ENCODE results near the gene BRME1. TPM values are rescaled to one million over a fixed set of nuclear protein-coding genes. Genes with fewer than 3 reads are reported as not detected.

BRME1 gene
- total and polyA plus RNA-seq, 2 of the 13 experiments (the other 11 are each of a cell fraction or from before 2014, with no cell fraction given) = 0.74 to 1.5 TPM

GRCh38 chr19:13865571-13866462, 40.1 kb downstream of the BRME1 start (continued):
- no peak for TF ChIP-seq PRDM10 (CRISPR knock-in tag; IDR thresholded peaks at IDR 0.05; ENCODE audit: low read depth)
- no peak for TF ChIP-seq ZNF234 (CRISPR knock-in tag; conservative IDR thresholded peaks at IDR 0.05)
- TF ChIP-seq ZNF678 (CRISPR knock-in tag; IDR thresholded peaks at IDR 0.05) = no peak
- 0 out of 2 replicates have a peak, but pooled peaks have one; percentile 18 for TF ChIP-seq ZBTB38 (CRISPR knock-in tag; IDR thresholded peaks at IDR 0.05)

- FAIRE-seq (no peak), DNase-seq (ENCODE audit: low spot score) (no peak), ATAC-seq (no peak; the same call in 2 of the 3 replicates)
- ChIA-PET POLR2A (no interaction called here), CTCF (ENCODE audit: low intra/inter-chr PET ratio, low total read pairs) (no interaction called here)
- Histone ChIP-seq H3K4me2 (ENCODE audit: low read depth, low read length) (peak overlapping the region; percentile 70), H3K4me3 (replicated peaks in 1 of 3; ENCODE audit: insufficient read depth in 1 of 3, low read depth in 2 of 3, low read length in 3 of 3) (peak overlapping the region; percentile 49 to 70 (median 69); a peak in 5 of 6 replicates), H3K9me3 (ENCODE audit: low read length) (no peaks in the 10 kb centered on the region), H4K20me1 (ENCODE audit: insufficient read depth, low read length) (no peaks in the 10 kb centered on the region), H3K79me2 (ENCODE audit: insufficient read depth, low read length) (no peaks in the 10 kb centered on the region), H3K27ac (ENCODE audit: extremely low read length, insufficient read depth, low read length) (no peak overlapping the region), H3K4me1 (ENCODE audit: insufficient read depth, low read length) (peaks cover 36% of the 10 kb centered on the region), H2AFZ (ENCODE audit: low read length) (no peak overlapping the region), H3K9ac (ENCODE audit: insufficient read depth, low read depth, low read length) (peak overlapping the region; percentile 49; the same call in 1 of the 2 replicates), H3K36me3 (replicated peaks in 1 of 2; ENCODE audit: control insufficient read depth in 1 of 2, insufficient read depth in 2 of 2, low read length in 2 of 2) (no peaks in the 10 kb centered on the region), H3K27me3 (ENCODE audit: control insufficient read depth in 1 of 2, insufficient read depth in 2 of 2, low read length in 2 of 2) (peaks cover 0 to 9% of the 10 kb centered on the region in 2 experiments; a peak in 1 of 5 replicates)
- in situ Hi-C loops (cut with HindIII; ENCODE audit: extremely low pct_ligation_motif_present, low pct_unique_long_range_greater_than_20kb) (loop anchor here (5.0 kb wide), 1 partner anchor 83 kb away; no protein-coding TSS in a partner anchor), intact Hi-C loops (cut with micrococcal nuclease; ENCODE audit: unreplicated experiment) (loop anchor here (5.0 kb wide), 1 partner anchor 268 kb away; no protein-coding TSS in a partner anchor)
- WGBS (ENCODE audit: low lambda C conversion rate) = 5% methylated on average over 8 of the region's 113 CpGs
- BruUV-seq (replicated peaks) = no TSS peak
- TF ChIP-seq UBTF (CRISPR knock-in tag; IDR thresholded peaks at IDR 0.05) (peak; percentile 26; the same call in 1 of the 2 replicates), CENPT (CRISPR knock-in tag; IDR thresholded peaks at IDR 0.05; ENCODE audit: low read depth) (no peak), ZBTB39 (CRISPR knock-in tag; IDR thresholded peaks at IDR 0.05) (no peak), REL (CRISPR knock-in tag; conservative IDR thresholded peaks at IDR 0.05) (0 out of 2 replicates have a peak, but pooled peaks have one; percentile 35), ZBTB7B (CRISPR knock-in tag; IDR thresholded peaks at IDR 0.05) (0 out of 2 replicates have a peak, but pooled peaks have one; percentile 29), ZNF331 (CRISPR knock-in tag; IDR thresholded peaks at IDR 0.05) (no peak)
Observed at GRCh38 chr19:13864667-13865570, 41.0 kb downstream of the BRME1 start.
